Upper lobe of right lung (tissue), 1 donor: ENCODE results near the gene PDE6H. TPM values are rescaled to one million over a fixed set of nuclear protein-coding genes. Genes with fewer than 3 reads are reported as not detected.

Experiments used
- ATAC-seq: fragments of 200-7000 bp; cut with Tn5 transposase; one replicate; pipeline ENCODE4 v1.9.1; 2020; ENCODE audit warnings: mild to moderate bottlenecking, moderate library complexity
- DNase-seq: peaks from one replicate; pipeline ENCODE4 v3.0.0-alpha.2; 2020
- H3K27ac ChIP-seq: fragments of 200-600 bp; one replicate; pipeline ENCODE4 v1.8.0; 2022
- H3K27me3 ChIP-seq: fragments of 200-600 bp; one replicate; pipeline ENCODE4 v1.8.0; 2022; ENCODE audit warnings: mild to moderate bottlenecking
- H3K36me3 ChIP-seq: fragments of 200-600 bp; one replicate; pipeline ENCODE4 v1.8.0; 2022
- H3K4me1 ChIP-seq: fragments of 200-600 bp; one replicate; pipeline ENCODE4 v1.8.0; 2022
- H3K4me3 ChIP-seq: fragments of 200-600 bp; one replicate; pipeline ENCODE4 v1.8.0; 2022; ENCODE audit warnings: mild to moderate bottlenecking
- H3K9me3 ChIP-seq: fragments of 200-600 bp; one replicate; pipeline ENCODE4 v1.8.0; 2022
- intact Hi-C: fragments of 100-400 bp; cut with DNase I; formaldehyde crosslinking; loops from one replicate; pipeline ENCODE4 v1.11.0; 2022
- total RNA-seq: library from RNA; stranded (reverse); fragmentation: NEBNext Ultra II Directional; extraction: Animal tissue kit (Norgen Biotek cat#: 25700); gene quantifications from one replicate; pipeline ENCODE4 v1.2.1, GENCODE V29; 2021
- TF ChIP-seq, protein P1 (sequence below): fragments of 200-600 bp; IDR thresholded peaks from one replicate; pipeline ENCODE4 v1.8.0; 2022; ENCODE audit warnings: antibody characterized with exemption
- donor health status: DM: no; HTN: yes; CAD: no; lungs with severe emphysema.

The PDE6H gene
- total RNA-seq, 1 donor from 2014 or later, result not detected

DNA sequence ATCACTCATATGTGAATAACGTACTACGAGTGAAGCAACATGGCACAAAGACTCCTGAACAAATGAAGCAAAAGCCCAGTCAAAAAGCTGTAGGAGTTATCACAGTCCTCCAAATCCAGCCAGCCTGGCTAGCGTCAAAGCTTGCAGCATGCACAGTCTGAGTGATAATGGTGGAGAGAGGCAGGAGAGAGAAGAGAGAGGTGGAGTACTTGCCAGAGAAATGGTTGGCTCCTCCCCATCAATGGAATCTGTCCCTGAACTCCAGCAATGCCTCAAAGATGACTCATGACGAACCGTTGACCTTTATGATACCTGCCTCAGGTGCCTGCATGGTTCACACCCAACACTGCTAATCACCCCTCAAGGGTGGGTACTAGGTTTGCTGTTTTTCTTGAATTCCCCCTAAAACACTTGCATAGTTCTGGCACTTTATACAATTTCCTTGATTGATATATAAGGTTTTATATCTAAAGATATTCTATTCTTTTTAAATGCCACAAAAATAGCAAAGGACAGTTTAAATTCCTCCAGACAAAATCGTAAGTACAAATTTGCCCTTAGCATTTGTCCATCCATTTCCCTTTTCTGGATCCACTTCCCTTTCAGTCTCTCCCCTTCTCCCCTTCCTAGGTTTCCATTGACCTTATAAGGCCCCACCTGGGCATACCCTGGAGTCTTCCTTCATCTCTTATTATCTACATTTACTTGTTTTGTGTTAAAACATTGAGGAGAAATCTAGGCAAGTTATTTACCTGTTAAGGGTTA is 21.7 kb upstream of the PDE6H start:
- intact Hi-C loops, result no loop called here
- H3K36me3 ChIP-seq, result peaks cover 38% of the 10 kb centered on the region
- peak; percentile 34 for ATAC-seq
- peaks cover 81% of the 10 kb centered on the region for H3K4me1 ChIP-seq
- H3K9me3 ChIP-seq, result no peaks in the 10 kb centered on the region
- H3K4me3 ChIP-seq, result no peak overlapping the region
- H3K27me3 ChIP-seq, result no peaks in the 10 kb centered on the region
- TF ChIP-seq, protein P1, sequence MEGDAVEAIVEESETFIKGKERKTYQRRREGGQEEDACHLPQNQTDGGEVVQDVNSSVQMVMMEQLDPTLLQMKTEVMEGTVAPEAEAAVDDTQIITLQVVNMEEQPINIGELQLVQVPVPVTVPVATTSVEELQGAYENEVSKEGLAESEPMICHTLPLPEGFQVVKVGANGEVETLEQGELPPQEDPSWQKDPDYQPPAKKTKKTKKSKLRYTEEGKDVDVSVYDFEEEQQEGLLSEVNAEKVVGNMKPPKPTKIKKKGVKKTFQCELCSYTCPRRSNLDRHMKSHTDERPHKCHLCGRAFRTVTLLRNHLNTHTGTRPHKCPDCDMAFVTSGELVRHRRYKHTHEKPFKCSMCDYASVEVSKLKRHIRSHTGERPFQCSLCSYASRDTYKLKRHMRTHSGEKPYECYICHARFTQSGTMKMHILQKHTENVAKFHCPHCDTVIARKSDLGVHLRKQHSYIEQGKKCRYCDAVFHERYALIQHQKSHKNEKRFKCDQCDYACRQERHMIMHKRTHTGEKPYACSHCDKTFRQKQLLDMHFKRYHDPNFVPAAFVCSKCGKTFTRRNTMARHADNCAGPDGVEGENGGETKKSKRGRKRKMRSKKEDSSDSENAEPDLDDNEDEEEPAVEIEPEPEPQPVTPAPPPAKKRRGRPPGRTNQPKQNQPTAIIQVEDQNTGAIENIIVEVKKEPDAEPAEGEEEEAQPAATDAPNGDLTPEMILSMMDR, result no peak
- peak overlapping the region; percentile 63 for H3K27ac ChIP-seq
- DNase-seq, result no peak

DNA sequence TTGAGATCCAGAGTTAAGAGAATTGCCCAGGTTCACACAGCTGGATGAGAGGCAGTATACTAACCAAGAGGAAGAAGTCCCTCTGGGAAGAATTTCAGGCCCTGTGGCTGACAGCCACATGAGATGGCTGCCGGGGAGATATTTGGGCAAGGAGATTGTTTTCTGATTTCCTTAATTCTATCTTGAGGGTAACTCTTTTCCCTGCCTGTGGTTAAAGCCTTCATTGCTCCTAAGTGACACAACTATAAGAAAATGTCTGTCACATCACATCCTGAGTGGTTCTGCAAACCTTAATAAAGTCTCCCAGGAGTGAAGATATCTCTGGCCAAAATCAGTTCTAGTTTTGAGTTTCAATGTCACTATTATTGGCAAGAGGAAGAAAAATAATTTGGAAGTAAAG is 21.0 kb upstream of the PDE6H start:
- Histone ChIP-seq H3K4me3 (no peak overlapping the region), H3K9me3 (no peaks in the 10 kb centered on the region), H3K36me3 (peaks cover 31% of the 10 kb centered on the region), H3K27me3 (no peaks in the 10 kb centered on the region), H3K4me1 (peaks cover 83% of the 10 kb centered on the region), H3K27ac (peak overlapping the region; percentile 56)
- TF ChIP-seq, protein P1, result no peak
- intact Hi-C loops, result no loop called here
- ATAC-seq (no peak), DNase-seq (no peak)

DNA sequence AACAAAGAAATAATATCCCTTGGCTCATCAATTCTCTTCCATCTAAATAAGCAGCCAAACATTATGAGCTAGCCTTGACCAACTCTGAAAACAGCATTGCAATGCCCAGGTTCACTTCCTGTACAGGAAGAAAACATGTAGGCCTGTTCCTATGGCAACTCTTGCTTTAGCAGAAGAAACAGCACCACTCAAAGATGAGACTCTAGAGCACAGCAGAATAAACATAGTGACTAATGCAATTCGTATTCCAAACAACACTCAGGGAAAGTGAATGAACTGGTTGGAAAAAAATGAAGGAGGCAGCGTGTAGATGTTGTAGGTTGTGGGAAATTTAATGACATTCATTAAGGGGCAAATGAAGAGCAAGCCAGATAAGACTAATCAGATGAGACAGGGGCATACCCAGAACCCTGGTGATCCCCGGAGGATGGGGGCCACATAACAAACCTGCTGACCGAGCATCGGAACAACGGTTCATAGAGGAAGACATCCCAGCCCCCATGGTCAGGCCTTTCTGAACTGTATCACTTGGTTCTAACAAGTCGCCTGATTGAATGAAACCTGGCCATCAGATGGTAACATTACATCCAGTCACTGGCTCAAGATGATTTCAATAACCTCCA is 20.4 kb upstream of the PDE6H start:
- TF ChIP-seq, protein P1, result no peak
- H3K27ac ChIP-seq, result peak overlapping the region; percentile 56
- intact Hi-C loops, result no loop called here
- no peaks in the 10 kb centered on the region for H3K27me3 ChIP-seq
- H3K4me1 ChIP-seq, result peaks cover 83% of the 10 kb centered on the region
- DNase-seq (no peak), ATAC-seq (peak; percentile 90)
- no peak overlapping the region for H3K4me3 ChIP-seq
- peaks cover 25% of the 10 kb centered on the region for H3K36me3 ChIP-seq
- no peaks in the 10 kb centered on the region for H3K9me3 ChIP-seq

DNA sequence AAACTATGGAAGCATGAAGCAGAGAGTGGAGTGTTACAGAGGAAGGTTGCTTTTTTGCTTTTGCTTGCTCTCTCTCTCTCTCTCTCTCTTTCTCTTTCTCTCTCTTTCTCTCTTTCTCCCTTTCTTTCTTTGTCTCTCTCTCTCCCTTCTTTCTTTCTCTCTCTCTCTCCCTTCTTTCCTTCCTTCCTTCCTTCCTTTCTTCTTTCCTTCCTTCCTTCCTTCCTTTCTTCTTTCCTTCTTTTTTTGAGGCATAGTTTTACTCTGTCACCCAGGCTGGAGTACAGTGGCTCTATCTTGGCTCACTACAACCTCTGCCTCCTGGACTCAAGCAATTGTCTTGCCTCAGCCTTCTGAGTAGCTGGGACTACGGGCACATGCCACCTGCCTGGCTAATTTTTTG is 19.1 kb upstream of the PDE6H start:
- DNase-seq (no peak), ATAC-seq (no peak)
- Histone ChIP-seq H3K27me3 (no peaks in the 10 kb centered on the region), H3K9me3 (no peaks in the 10 kb centered on the region), H3K4me3 (no peak overlapping the region), H3K4me1 (peaks cover 78% of the 10 kb centered on the region), H3K36me3 (peaks cover 21% of the 10 kb centered on the region), H3K27ac (peak overlapping the region; percentile 12)
- TF ChIP-seq, protein P1, result no peak
- intact Hi-C loops, result no loop called here

DNA sequence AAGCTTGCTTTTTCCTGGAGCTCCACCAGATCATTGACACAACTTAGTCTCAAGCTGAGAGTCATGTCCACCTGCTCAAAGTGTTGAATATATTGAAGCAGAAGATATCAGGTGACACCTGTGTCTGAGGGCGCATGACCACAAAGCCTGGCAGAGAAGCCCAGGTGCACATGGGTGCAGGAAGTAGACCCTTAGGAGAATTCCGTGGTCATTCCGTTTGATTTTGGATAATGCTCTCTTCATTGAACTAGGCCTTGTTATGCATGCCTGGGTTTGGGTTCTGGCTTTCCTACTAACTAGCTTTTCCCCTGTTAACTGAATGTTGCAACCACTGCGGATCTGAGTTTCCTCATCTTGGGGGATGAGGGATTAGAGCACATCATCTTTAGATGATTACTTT is 18.6 kb upstream of the PDE6H start:
- H3K4me1 ChIP-seq, result peaks cover 73% of the 10 kb centered on the region
- no peaks in the 10 kb centered on the region for H3K27me3 ChIP-seq
- ATAC-seq, result no peak
- TF ChIP-seq, protein P1, result no peak
- peak overlapping the region; percentile 12 for H3K27ac ChIP-seq
- no peak for DNase-seq
- H3K36me3 ChIP-seq, result peaks cover 16% of the 10 kb centered on the region
- intact Hi-C loops, result no loop called here
- H3K4me3 ChIP-seq, result no peak overlapping the region
- H3K9me3 ChIP-seq, result no peaks in the 10 kb centered on the region
